H1 (cell line): Measurements from ENCODE around the gene R3HDML. TPM values are rescaled to one million over a fixed set of nuclear protein-coding genes. Genes with fewer than 3 reads are reported as not detected.

ENCODE experiments used
- CTCF ChIA-PET: fragments of 300-600 bp; sonication (Branson Sonifier 250); formaldehyde crosslinking; loops from one replicate; lab custom pipeline; 2021; ENCODE audit not compliant: partially characterized antibody; lab: Charles Lee
- POLR2A ChIA-PET: fragments of 300-600 bp; sonication (Branson Sonifier 250); formaldehyde crosslinking; loops from one replicate; lab custom pipeline; 2021; ENCODE audit warnings: inconsistent platforms; ENCODE audit not compliant: partially characterized antibody; lab: Charles Lee
- DNase-seq, 2 experiments: peaks; one replicate each; pipeline versions ENCODE4 v3.0.0 to v3.0.0-alpha.2; 2010 to 2022; ENCODE audit warnings: low spot score in 2 of 2, low read depth in 1 of 2, mixed read lengths in 1 of 2
- FAIRE-seq: peaks from 2 replicates; lab custom pipeline; 2011; peaks lifted over from hg19 to GRCh38; lab: Jason Lieb, UNC
- H2AFZ ChIP-seq: 2 replicates; pipeline ENCODE4 v1.8.1; 2012; ENCODE audit warnings: low read length, inconsistent platforms
- H2AK5ac ChIP-seq: 2 replicates; pipeline ENCODE4 v1.6.1; 2013; ENCODE audit warnings: low read depth, low read length
- H2BK120ac ChIP-seq: replicated peaks from 2 replicates; pipeline ENCODE3; 2013; ENCODE audit warnings: low read depth, low read length, inconsistent platforms
- H2BK12ac ChIP-seq: 2 replicates; pipeline ENCODE4 v1.6.1; 2013; ENCODE audit warnings: low read depth, low read length
- H2BK15ac ChIP-seq: 2 replicates; pipeline ENCODE4 v1.6.1; 2013; ENCODE audit warnings: low read length
- H2BK20ac ChIP-seq: 2 replicates; pipeline ENCODE4 v1.6.1; 2013; ENCODE audit warnings: low read length
- H2BK5ac ChIP-seq: 2 replicates; pipeline ENCODE4 v1.6.1; 2013; ENCODE audit warnings: low read depth, low read length
- H3K14ac ChIP-seq: 2 replicates; pipeline ENCODE4 v1.6.1; 2013; ENCODE audit warnings: inconsistent platforms; ENCODE audit not compliant: insufficient read length
- H3K18ac ChIP-seq: 2 replicates; pipeline ENCODE4 v1.6.1; 2013; ENCODE audit warnings: low read length; ENCODE audit errors: extremely low read depth
- H3K23ac ChIP-seq: 2 replicates; pipeline ENCODE4 v1.6.1; 2013; ENCODE audit warnings: inconsistent platforms; ENCODE audit not compliant: insufficient read length
- H3K23me2 ChIP-seq: 2 replicates; pipeline ENCODE4 v1.6.1; 2013; ENCODE audit warnings: low read depth, low read length
- H3K27ac ChIP-seq: 2 replicates; pipeline ENCODE4 v1.6.1; 2011; ENCODE audit warnings: low read depth, low read length, inconsistent platforms
- H3K27me3 ChIP-seq, 4 experiments: replicated peaks in 1 of 4; 1 replicate in 1 of 4; 2 replicates in 3 of 4; pipeline versions ENCODE4 v1.6.1 to v1.8.1; 2011 to 2013; ENCODE audit warnings: low read length in 3 of 4, mild to moderate bottlenecking in 3 of 4, inconsistent platforms in 2 of 4, mixed read lengths in 2 of 4, moderate library complexity in 1 of 4; ENCODE audit not compliant: control insufficient read depth in 3 of 4, insufficient read depth in 3 of 4; ENCODE audit errors: extremely low read depth in 1 of 4
- H3K36me3 ChIP-seq, 4 experiments: 2 replicates each; pipeline versions ENCODE4 v1.6.1 to v1.8.1; 2011 to 2013; ENCODE audit warnings: mild to moderate bottlenecking in 4 of 4, low read length in 3 of 4, moderate library complexity in 2 of 4, control low read depth in 1 of 4, inconsistent platforms in 1 of 4; ENCODE audit not compliant: insufficient read depth in 4 of 4, control insufficient read depth in 2 of 4
- H3K4ac ChIP-seq: replicated peaks from 2 replicates; pipeline ENCODE3; 2013; ENCODE audit warnings: low read length, low read depth, mixed read lengths, inconsistent platforms; ENCODE audit not compliant: insufficient read length
- H3K4me1 ChIP-seq, 4 experiments: replicated peaks in 1 of 4; 1 replicate in 1 of 4; 2 replicates in 3 of 4; pipeline versions ENCODE4 v1.6.1 to v1.8.1; 2011 to 2013; ENCODE audit warnings: low read length in 3 of 4, inconsistent platforms in 2 of 4, mixed read lengths in 1 of 4; ENCODE audit not compliant: insufficient read depth in 4 of 4, control insufficient read depth in 3 of 4
- H3K4me2 ChIP-seq, 2 experiments: 2 replicates each; pipeline versions ENCODE4 v1.6.1 to v1.8.1; 2011 to 2013; ENCODE audit warnings: low read depth in 2 of 2, low read length in 2 of 2, control low read depth in 1 of 2, inconsistent platforms in 1 of 2, mild to moderate bottlenecking in 1 of 2; ENCODE audit not compliant: insufficient read depth in 1 of 2
- H3K4me3 ChIP-seq, 4 experiments: fragments of 200-600, 300-600 bp in 1 of 4; sonication (generic), shearing (Covaris generic), sonication (Bioruptor Twin) in 1 of 4; 2 replicates each; pipeline versions ENCODE4 v1.5.1 to v1.8.1; 2011 to 2016; ENCODE audit warnings: low read length in 4 of 4, low read depth in 3 of 4, control low read depth in 2 of 4, inconsistent platforms in 2 of 4, mild to moderate bottlenecking in 2 of 4, mixed read lengths in 1 of 4, moderate library complexity in 1 of 4; ENCODE audit not compliant: insufficient read depth in 2 of 4; ENCODE audit errors: extremely low read depth in 1 of 4
- H3K56ac ChIP-seq: replicated peaks from 2 replicates; pipeline ENCODE3; 2013; ENCODE audit warnings: low read depth, mild to moderate bottlenecking, mixed read lengths, low read length, inconsistent platforms; ENCODE audit not compliant: insufficient read length
- H3K79me1 ChIP-seq: 2 replicates; pipeline ENCODE4 v1.6.1; 2013; ENCODE audit warnings: low read depth, low read length, control low read depth
- H3K79me2 ChIP-seq, 2 experiments: 2 replicates each; pipeline versions ENCODE4 v1.6.1 to v1.8.1; 2012 to 2013; ENCODE audit warnings: low read length in 2 of 2, mild to moderate bottlenecking in 2 of 2, inconsistent platforms in 1 of 2; ENCODE audit not compliant: insufficient read depth in 2 of 2, control insufficient read depth in 1 of 2
- H3K9ac ChIP-seq, 4 experiments: replicated peaks in 1 of 4; 1 replicate in 1 of 4; 2 replicates in 3 of 4; pipeline versions ENCODE4 v1.6.1 to v1.8.1; 2011 to 2013; ENCODE audit warnings: low read depth in 3 of 4, low read length in 3 of 4, control low read depth in 2 of 4, mild to moderate bottlenecking in 2 of 4, moderate library complexity in 2 of 4, inconsistent platforms in 1 of 4; ENCODE audit errors: extremely low read depth in 1 of 4
- H3K9me3 ChIP-seq, 2 experiments: 2 replicates each; pipeline versions ENCODE4 v1.6.1 to v1.8.1; 2012 to 2013; ENCODE audit warnings: mild to moderate bottlenecking in 2 of 2, moderate library complexity in 2 of 2, control low read depth in 1 of 2, inconsistent platforms in 1 of 2, low read depth in 1 of 2, low read length in 1 of 2, mixed read lengths in 1 of 2; ENCODE audit not compliant: insufficient read depth in 2 of 2
- H4K20me1 ChIP-seq, 2 experiments: replicated peaks in 1 of 2; 2 replicates each; pipeline versions ENCODE3 to v1.8.1; 2011 to 2013; ENCODE audit warnings: inconsistent platforms in 2 of 2, low read length in 2 of 2, mild to moderate bottlenecking in 1 of 2; ENCODE audit not compliant: insufficient read depth in 2 of 2, control insufficient read depth in 1 of 2
- H4K5ac ChIP-seq: 2 replicates; pipeline ENCODE4 v1.6.1; 2013; ENCODE audit warnings: low read length, low read depth, mixed read lengths, inconsistent platforms; ENCODE audit not compliant: insufficient read length
- H4K8ac ChIP-seq: 2 replicates; pipeline ENCODE4 v1.8.0; 2013; ENCODE audit warnings: mild to moderate bottlenecking, moderate library complexity, low read length, inconsistent platforms; ENCODE audit not compliant: insufficient read depth; ENCODE audit errors: extremely low read depth
- H4K91ac ChIP-seq: replicated peaks from 2 replicates; pipeline ENCODE3; 2013; ENCODE audit warnings: low read length, mixed read lengths, inconsistent platforms; ENCODE audit not compliant: insufficient read length
- BRCA1 ChIP-seq: IDR thresholded peaks from 2 replicates; pipeline ENCODE4 v1.6.1; 2012; ENCODE audit warnings: low read depth, low read length, improper control_type of control experiment
- CTBP2 ChIP-seq: IDR thresholded peaks from 2 replicates; pipeline ENCODE4 v1.7.0; 2011; ENCODE audit warnings: borderline replicate concordance, mild to moderate bottlenecking, moderate library complexity, mixed read lengths, low read length; ENCODE audit not compliant: insufficient read depth, insufficient read length
- RAD21 ChIP-seq, 2 experiments: IDR thresholded peaks in 1 of 2; conservative IDR thresholded peaks in 1 of 2; 2 replicates each; pipeline ENCODE4 v1.6.1; 2011; ENCODE audit warnings: low read depth in 2 of 2, low read length in 2 of 2, improper control_type of control experiment in 1 of 2, inconsistent platforms in 1 of 2, mild to moderate bottlenecking in 1 of 2, moderate library complexity in 1 of 2
- RNF2 ChIP-seq: fragments of 200-900, 300-1000 bp; sonication (generic); IDR thresholded peaks from 2 replicates; pipeline ENCODE4 v1.7.1; 2016; ENCODE audit warnings: borderline replicate concordance, low read depth, mild to moderate bottlenecking, antibody characterized with exemption, low read length; ENCODE audit not compliant: poor library complexity, severe bottlenecking; ENCODE audit errors: missing control alignments
- SP1 ChIP-seq: IDR thresholded peaks from 2 replicates; pipeline ENCODE4 v1.6.1; 2011; ENCODE audit warnings: low read depth, low read length
- SUZ12 ChIP-seq: fragments of 200-600 bp; sonication (generic); IDR thresholded peaks from 2 replicates; pipeline ENCODE4 v1.6.1; 2012; ENCODE audit warnings: mild to moderate bottlenecking, inconsistent platforms, low read length, moderate library complexity, mixed read lengths
- TBP ChIP-seq: IDR thresholded peaks from 2 replicates; pipeline ENCODE4 v1.6.1; 2011; ENCODE audit warnings: low read depth, low read length, improper control_type of control experiment
- YY1 ChIP-seq: IDR thresholded peaks from 2 replicates; pipeline ENCODE4 v1.6.1; 2011; ENCODE audit warnings: low read depth, mild to moderate bottlenecking, low read length
- whole genome bisulfite sequencing, 2 experiments: shearing (Covaris generic) in 1 of 2; methylation state at CpG; one replicate each; pipeline versions ENCODE4 v1.1.6 to v1.1.7; 2013 to 2015; ENCODE audit warnings: low lambda C conversion rate in 2 of 2, mixed read lengths in 2 of 2, inconsistent platforms in 1 of 2, low coverage in 1 of 2, missing lambda C conversion rate in 1 of 2; ENCODE audit not compliant: insufficient replicate concordance in 2 of 2, insufficient coverage in 1 of 2, insufficient read length in 1 of 2; ENCODE audit errors: extremely low coverage in 1 of 2, missing lambda C conversion rate in 1 of 2; 5-methylcytosine and 5-hydroxymethylcytosine counted together
- polyA plus RNA-seq, 7 experiments: library from polyadenylated mRNA; depleted of rRNA in 3 of 7; stranded (reverse) in 5 of 7; unstranded in 2 of 7; fragments of >200 nt in 5 of 7; fragments of 200-250 nt in 2 of 7; gene quantifications; 1 replicate in 5 of 7; 2 replicates in 1 of 7; 4 replicates in 1 of 7; pipeline versions ENCODE4 v1.2.1 to v1.2.3, GENCODE V29; 2011 to 2013; ENCODE audit warnings: missing spikeins in 2 of 7, mixed read lengths in 2 of 7
- total RNA-seq: library from RNA; stranded (reverse); fragmentation: NEBNext Ultra II Directional; extraction: Animal tissue kit (Norgen Biotek cat#: 25700); gene quantifications from 2 replicates; pipeline ENCODE4 v1.2.1, GENCODE V29; 2021
- TF ChIP-seq, protein P1 (sequence below): IDR thresholded peaks from 2 replicates; pipeline ENCODE4 v1.6.1; 2012; ENCODE audit warnings: inconsistent platforms
- TF ChIP-seq, protein P2 (sequence below): IDR thresholded peaks from 2 replicates; pipeline ENCODE4 v1.6.1; 2012; ENCODE audit warnings: inconsistent platforms
- TF ChIP-seq, protein P3 (sequence below): IDR thresholded peaks from 2 replicates; pipeline ENCODE4 v1.6.1; 2012; ENCODE audit warnings: low read length, inconsistent platforms

Gene R3HDML
- total and polyA plus RNA-seq, 2 of the 8 experiments (the other 6 are each of a cell fraction or from before 2014, with no cell fraction given): not detected

DNA sequence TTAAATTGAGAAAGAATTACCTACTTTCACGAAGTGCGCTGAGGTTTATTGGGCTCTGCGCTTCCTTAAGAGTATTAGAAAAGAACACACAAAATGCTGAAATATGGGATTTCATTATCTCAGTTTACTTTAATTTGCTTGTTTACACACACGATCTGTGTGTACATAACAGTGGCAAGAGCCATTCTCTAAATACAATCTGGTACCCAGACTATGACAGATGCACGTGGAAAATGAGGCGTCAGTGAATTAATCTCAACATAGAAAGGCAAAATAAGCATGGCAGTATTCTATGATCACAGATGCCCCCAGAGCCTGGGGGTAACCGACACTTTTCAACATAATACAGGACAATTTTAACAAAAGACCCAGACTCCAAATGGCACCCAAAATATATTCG is 34.1 kb upstream of the R3HDML start:
- no peak overlapping the region for H2BK5ac ChIP-seq
- H4K91ac ChIP-seq: no peak overlapping the region
- DNase-seq: no peak
- POLR2A ChIA-PET: no interaction called here
- no peak overlapping the region for H3K9ac ChIP-seq
- no peak overlapping the region for H3K18ac ChIP-seq
- H2AFZ ChIP-seq: no peak overlapping the region
- no peaks in the 10 kb centered on the region for H3K36me3 ChIP-seq
- H2BK15ac ChIP-seq: no peak overlapping the region
- H2BK120ac ChIP-seq: no peak overlapping the region
- FAIRE-seq: no peak
- H3K14ac ChIP-seq: no peak overlapping the region
- H3K23me2 ChIP-seq: no peaks in the 10 kb centered on the region
- WGBS, 2 experiments: 92% methylated on average over 8 of the region's 8 CpGs; no CpG with 5 or more reads in 1 of the 2 experiments
- no peaks in the 10 kb centered on the region for H3K4me1 ChIP-seq
- no peaks in the 10 kb centered on the region for H3K79me2 ChIP-seq
- CTCF ChIA-PET: interaction anchor here (1.0 to 1.5 kb wide), 3 partner anchors 9 to 86 kb away, joined by 3 to 6 read pairs (median 5); no protein-coding TSS in a partner anchor
- no peak overlapping the region for H3K4me2 ChIP-seq
- no peak overlapping the region for H2BK20ac ChIP-seq
- no peak overlapping the region for H4K5ac ChIP-seq
- H3K23ac ChIP-seq: no peak overlapping the region
- no peaks in the 10 kb centered on the region for H4K20me1 ChIP-seq
- no peak overlapping the region for H3K4me3 ChIP-seq
- H4K8ac ChIP-seq: no peak overlapping the region
- no peaks in the 10 kb centered on the region; the same call in 1 of the 2 replicates for H3K79me1 ChIP-seq
- H3K4ac ChIP-seq: no peak overlapping the region
- no peak overlapping the region for H2BK12ac ChIP-seq
- H3K27ac ChIP-seq: no peak overlapping the region
- no peak overlapping the region for H2AK5ac ChIP-seq
- H3K27me3 ChIP-seq: no peaks in the 10 kb centered on the region
- H3K9me3 ChIP-seq: no peaks in the 10 kb centered on the region
- H3K56ac ChIP-seq: no peak overlapping the region
- TF ChIP-seq RNF2: no peak
- no peak for TF ChIP-seq BRCA1
- TF ChIP-seq, protein P1, sequence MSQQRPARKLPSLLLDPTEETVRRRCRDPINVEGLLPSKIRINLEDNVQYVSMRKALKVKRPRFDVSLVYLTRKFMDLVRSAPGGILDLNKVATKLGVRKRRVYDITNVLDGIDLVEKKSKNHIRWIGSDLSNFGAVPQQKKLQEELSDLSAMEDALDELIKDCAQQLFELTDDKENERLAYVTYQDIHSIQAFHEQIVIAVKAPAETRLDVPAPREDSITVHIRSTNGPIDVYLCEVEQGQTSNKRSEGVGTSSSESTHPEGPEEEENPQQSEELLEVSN: no peak
- no peak for TF ChIP-seq CTBP2
- TF ChIP-seq, protein P2, sequence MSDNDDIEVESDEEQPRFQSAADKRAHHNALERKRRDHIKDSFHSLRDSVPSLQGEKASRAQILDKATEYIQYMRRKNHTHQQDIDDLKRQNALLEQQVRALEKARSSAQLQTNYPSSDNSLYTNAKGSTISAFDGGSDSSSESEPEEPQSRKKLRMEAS: no peak
- TF ChIP-seq YY1: no peak
- TF ChIP-seq, protein P3, sequence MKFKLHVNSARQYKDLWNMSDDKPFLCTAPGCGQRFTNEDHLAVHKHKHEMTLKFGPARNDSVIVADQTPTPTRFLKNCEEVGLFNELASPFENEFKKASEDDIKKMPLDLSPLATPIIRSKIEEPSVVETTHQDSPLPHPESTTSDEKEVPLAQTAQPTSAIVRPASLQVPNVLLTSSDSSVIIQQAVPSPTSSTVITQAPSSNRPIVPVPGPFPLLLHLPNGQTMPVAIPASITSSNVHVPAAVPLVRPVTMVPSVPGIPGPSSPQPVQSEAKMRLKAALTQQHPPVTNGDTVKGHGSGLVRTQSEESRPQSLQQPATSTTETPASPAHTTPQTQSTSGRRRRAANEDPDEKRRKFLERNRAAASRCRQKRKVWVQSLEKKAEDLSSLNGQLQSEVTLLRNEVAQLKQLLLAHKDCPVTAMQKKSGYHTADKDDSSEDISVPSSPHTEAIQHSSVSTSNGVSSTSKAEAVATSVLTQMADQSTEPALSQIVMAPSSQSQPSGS: no peak
- no peak for TF ChIP-seq SUZ12
- no peak for TF ChIP-seq RAD21 (IDR thresholded peaks at IDR 0.05 in 1 of 2, conservative IDR thresholded peaks at IDR 0.05 in 1 of 2; ENCODE audit: low read depth in 2 of 2, low read length in 2 of 2)
- TF ChIP-seq SP1: no peak
- no peak for TF ChIP-seq TBP
